ENCODE measurements around the gene RAB8B.

- TF ChIP-seq POLR2A (IDR thresholded peaks at IDR 0.05; ENCODE audit: low read length): no peak
- TF ChIP-seq GATA1 (IDR thresholded peaks at IDR 0.05; ENCODE audit: low read depth, low read length): no peak
Measured at GRCh38 chr15:63274427-63274826, 85.0 kb downstream of the RAB8B start.
